Type B pancreatic cell (in vitro differentiated cells): ENCODE data around the gene CLASP2. TPM values are rescaled to one million over a fixed set of nuclear protein-coding genes. Genes with fewer than 3 reads are reported as not detected.

Source experiments
- DNase-seq: peaks from one replicate; pipeline ENCODE4 v3.0.0; 2021; ENCODE audit warnings: mixed read lengths; ENCODE audit not compliant: unreplicated experiment; ENCODE audit errors: extremely low spot score
- H3K27ac Mint-ChIP-seq: 2 replicates; pipeline ENCODE4 v1.8.0; 2021; ENCODE audit warnings: mild to moderate bottlenecking, mixed read lengths
- H3K27me3 Mint-ChIP-seq: 2 replicates; pipeline ENCODE4 v1.8.0; 2021; ENCODE audit warnings: mixed read lengths
- H3K36me3 Mint-ChIP-seq: 2 replicates; pipeline ENCODE4 v1.8.0; 2021; ENCODE audit warnings: mixed read lengths
- H3K4me1 Mint-ChIP-seq: one replicate; pipeline ENCODE4 v1.8.0; 2021; ENCODE audit warnings: mixed read lengths; ENCODE audit not compliant: unreplicated experiment
- H3K4me3 Mint-ChIP-seq: 2 replicates; pipeline ENCODE4 v1.8.0; 2021; ENCODE audit warnings: mild to moderate bottlenecking, mixed read lengths
- H3K9me3 Mint-ChIP-seq: 2 replicates; pipeline ENCODE4 v1.8.0; 2021; ENCODE audit warnings: mixed read lengths
- total RNA-seq: library from RNA; stranded (reverse); gene quantifications from 2 replicates; pipeline ENCODE4 v1.2.1, GENCODE V29; 2021; ENCODE audit warnings: low replicate concordance
- TF ChIP-seq, protein P1 (sequence below): fragments of 200-600 bp; sonication (generic); conservative IDR thresholded peaks from 2 replicates; pipeline ENCODE4 v1.5.0; 2021; ENCODE audit warnings: antibody characterized with exemption, mild to moderate bottlenecking

Gene CLASP2
- total RNA-seq, 1 donor from 2014 or later: 56.8 TPM

DNA sequence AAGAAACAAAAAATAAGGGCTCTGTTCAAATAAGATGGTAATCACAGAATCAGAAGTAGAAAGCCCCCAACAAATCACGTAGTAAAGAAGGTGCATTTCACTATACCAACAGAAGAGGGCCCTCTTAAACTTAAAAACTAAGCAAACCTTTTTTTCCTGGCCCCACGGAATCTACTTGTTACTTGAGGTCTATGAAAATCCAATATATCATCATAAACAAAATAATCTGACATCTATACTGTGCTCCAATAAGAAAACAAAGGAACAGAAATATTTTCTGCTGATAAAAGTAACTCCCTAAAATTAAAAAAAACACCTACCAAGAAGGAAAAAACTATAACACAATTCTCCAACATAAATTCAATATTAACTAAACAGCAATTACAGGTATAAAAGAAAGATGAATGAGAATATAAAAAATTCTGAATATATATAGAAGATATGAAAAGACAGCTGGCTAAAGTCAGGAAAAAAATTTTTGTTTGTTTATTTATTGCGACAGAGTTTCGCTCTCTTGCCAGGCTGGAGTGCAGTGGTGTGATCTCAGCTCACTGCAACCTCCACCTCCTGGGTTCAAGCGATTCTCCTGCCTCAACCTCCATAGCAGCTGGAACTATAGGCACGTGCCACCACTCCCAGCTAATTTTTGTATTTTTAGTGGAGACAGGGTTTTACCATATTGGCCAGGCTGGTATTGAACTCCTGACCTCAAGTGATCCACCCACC lies 81.8 kb downstream of the CLASP2 start:
- Mint-ChIP-seq H3K36me3 (no peaks in the 10 kb centered on the region), H3K27ac (no peak overlapping the region), H3K4me1 (no peaks in the 10 kb centered on the region), H3K9me3 (no peaks in the 10 kb centered on the region), H3K27me3 (no peaks in the 10 kb centered on the region), H3K4me3 (no peak overlapping the region)
- TF ChIP-seq, protein P1, sequence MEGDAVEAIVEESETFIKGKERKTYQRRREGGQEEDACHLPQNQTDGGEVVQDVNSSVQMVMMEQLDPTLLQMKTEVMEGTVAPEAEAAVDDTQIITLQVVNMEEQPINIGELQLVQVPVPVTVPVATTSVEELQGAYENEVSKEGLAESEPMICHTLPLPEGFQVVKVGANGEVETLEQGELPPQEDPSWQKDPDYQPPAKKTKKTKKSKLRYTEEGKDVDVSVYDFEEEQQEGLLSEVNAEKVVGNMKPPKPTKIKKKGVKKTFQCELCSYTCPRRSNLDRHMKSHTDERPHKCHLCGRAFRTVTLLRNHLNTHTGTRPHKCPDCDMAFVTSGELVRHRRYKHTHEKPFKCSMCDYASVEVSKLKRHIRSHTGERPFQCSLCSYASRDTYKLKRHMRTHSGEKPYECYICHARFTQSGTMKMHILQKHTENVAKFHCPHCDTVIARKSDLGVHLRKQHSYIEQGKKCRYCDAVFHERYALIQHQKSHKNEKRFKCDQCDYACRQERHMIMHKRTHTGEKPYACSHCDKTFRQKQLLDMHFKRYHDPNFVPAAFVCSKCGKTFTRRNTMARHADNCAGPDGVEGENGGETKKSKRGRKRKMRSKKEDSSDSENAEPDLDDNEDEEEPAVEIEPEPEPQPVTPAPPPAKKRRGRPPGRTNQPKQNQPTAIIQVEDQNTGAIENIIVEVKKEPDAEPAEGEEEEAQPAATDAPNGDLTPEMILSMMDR: peak; percentile 79
- no peak for DNase-seq

DNA sequence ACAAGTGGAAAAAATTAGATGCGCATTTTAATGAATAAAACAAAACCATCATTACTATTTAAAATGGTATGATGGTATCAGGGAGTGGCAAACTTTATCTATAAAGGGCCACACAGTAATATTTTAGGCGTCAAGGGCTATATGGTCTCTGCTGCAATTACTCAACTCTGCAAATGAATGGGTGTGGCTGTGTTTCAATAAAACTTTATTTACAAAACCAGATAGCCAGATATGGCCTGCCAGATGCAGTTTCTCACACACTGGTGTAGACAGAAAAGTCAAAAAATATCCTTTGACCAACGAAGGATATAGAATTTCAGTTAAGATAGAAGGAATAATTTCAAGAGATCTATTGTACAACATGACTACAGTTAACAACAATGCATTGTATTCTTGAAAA lies 83.8 kb downstream of the CLASP2 start:
- no peak for DNase-seq
- Mint-ChIP-seq H3K4me1 (no peaks in the 10 kb centered on the region), H3K36me3 (no peaks in the 10 kb centered on the region), H3K4me3 (no peak overlapping the region), H3K9me3 (no peaks in the 10 kb centered on the region), H3K27me3 (no peaks in the 10 kb centered on the region), H3K27ac (no peak overlapping the region)
- TF ChIP-seq, protein P1: no peak

DNA sequence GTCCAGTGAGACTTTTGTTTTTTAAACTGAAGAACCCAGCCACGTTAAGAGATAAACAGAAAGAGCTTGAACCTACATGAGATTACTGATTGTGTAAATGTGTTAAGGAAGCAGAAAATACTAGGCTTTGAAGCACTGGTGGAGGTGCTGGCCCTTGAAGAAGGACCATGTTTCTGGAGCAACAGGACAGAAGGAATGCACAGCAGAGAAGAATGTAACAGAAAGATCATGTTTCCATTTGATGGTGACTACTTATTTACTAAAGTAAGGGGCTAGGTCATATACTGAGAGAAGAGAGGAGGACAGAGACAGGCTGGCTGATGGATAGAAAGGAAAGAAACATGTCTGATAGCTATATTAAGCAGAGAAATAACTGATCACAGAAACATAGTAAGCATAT lies 88.8 kb downstream of the CLASP2 start:
- H3K36me3 Mint-ChIP-seq: no peaks in the 10 kb centered on the region
- TF ChIP-seq, protein P1: no peak
- no peak overlapping the region for H3K4me3 Mint-ChIP-seq
- no peak overlapping the region for H3K27ac Mint-ChIP-seq
- H3K4me1 Mint-ChIP-seq: no peaks in the 10 kb centered on the region
- no peaks in the 10 kb centered on the region for H3K9me3 Mint-ChIP-seq
- no peak for DNase-seq
- no peaks in the 10 kb centered on the region for H3K27me3 Mint-ChIP-seq

DNA sequence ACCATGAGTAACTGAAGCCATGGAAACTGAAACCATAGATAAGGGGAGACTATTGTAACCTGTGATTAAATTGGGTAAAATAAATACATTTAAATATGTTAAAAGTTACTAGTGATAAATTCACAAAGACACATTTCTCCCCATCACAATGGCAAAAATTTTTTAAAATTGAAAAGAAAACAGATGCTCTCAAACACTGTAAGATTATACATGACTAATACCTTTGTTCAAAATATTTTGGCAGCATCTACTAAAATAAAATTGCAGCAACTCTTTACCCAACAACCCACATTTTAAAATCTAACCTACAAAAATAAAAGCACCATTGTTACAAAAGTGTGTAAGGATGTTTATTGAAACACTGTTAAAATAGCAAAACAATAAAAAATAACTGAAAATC lies 93.3 kb downstream of the CLASP2 start:
- H3K4me3 Mint-ChIP-seq: no peak overlapping the region

DNA sequence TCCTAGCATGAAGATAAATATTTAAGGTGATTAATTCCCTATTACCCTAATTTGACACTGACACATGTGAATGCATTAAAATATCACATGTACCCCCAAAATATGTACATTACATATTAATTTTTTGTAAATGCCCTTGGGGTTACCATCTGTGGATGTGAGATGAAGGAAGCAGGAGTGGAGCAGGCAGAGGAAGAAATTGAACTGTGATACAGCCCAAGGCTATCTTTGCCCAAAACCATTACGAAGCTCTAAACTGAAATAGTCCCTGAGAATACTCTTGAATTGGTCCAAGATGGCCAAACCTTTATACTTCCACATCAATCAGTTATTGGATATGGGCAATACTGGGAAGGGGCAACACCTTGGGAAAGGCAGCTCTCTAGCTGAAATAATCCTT lies 105.0 kb downstream of the CLASP2 start:
- Mint-ChIP-seq H3K4me3 (no peak overlapping the region), H3K27ac (no peak overlapping the region), H3K27me3 (no peaks in the 10 kb centered on the region), H3K36me3 (peaks cover 16% of the 10 kb centered on the region), H3K4me1 (no peaks in the 10 kb centered on the region), H3K9me3 (no peaks in the 10 kb centered on the region)
- TF ChIP-seq, protein P1: no peak
- DNase-seq: no peak

More for the DNA sequence above, 93.3 kb downstream of the CLASP2 start:
- H3K27me3 Mint-ChIP-seq: no peaks in the 10 kb centered on the region
- H3K27ac Mint-ChIP-seq: no peak overlapping the region
- H3K36me3 Mint-ChIP-seq: peaks cover 9% of the 10 kb centered on the region
- DNase-seq: no peak
- H3K9me3 Mint-ChIP-seq: no peaks in the 10 kb centered on the region
- TF ChIP-seq, protein P1: no peak
- no peaks in the 10 kb centered on the region for H3K4me1 Mint-ChIP-seq
